22Rv1 (cell line): ENCODE results near the gene COL4A6.

Experiments used
- ZFX ChIP-seq: fragments of 450-650 bp; IDR thresholded peaks from 2 replicates; pipeline ENCODE4 v1.6.1; 2017; ENCODE audit warnings: antibody characterized with exemption, borderline replicate concordance
- TF ChIP-seq, protein P1 (sequence below): fragments of 450-650 bp; IDR thresholded peaks from 2 replicates; pipeline ENCODE4 v1.5.1; 2017; ENCODE audit warnings: mild to moderate bottlenecking

DNA sequence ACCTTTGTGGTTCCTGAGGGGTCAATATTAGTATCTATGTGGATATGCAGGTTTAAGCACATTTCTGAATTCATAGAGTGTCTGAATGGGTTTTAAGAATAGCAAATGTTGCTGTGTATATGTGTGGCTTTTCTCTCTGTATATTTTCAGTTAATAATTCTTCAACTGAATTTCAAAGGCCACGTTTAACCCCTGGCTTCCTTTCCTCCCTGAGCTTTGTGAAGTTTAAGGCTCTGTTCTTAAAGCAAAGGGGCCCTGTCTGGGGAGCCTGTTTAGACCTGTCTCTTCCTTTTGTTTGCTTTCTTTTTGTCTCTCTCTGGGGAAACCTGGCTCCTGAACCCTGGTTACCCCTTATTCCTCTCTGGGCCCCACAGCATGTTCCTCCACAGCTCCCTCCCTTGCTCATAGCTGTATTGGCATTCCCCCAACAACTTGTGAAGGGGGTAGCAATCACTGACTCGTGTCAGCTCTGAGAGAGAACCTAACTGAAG lies 139.1 kb downstream of the COL4A6 start:
- TF ChIP-seq, protein P1, sequence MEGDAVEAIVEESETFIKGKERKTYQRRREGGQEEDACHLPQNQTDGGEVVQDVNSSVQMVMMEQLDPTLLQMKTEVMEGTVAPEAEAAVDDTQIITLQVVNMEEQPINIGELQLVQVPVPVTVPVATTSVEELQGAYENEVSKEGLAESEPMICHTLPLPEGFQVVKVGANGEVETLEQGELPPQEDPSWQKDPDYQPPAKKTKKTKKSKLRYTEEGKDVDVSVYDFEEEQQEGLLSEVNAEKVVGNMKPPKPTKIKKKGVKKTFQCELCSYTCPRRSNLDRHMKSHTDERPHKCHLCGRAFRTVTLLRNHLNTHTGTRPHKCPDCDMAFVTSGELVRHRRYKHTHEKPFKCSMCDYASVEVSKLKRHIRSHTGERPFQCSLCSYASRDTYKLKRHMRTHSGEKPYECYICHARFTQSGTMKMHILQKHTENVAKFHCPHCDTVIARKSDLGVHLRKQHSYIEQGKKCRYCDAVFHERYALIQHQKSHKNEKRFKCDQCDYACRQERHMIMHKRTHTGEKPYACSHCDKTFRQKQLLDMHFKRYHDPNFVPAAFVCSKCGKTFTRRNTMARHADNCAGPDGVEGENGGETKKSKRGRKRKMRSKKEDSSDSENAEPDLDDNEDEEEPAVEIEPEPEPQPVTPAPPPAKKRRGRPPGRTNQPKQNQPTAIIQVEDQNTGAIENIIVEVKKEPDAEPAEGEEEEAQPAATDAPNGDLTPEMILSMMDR, result no peak
- no peak for TF ChIP-seq ZFX
